NCI-H1436 treated with DMSO at 0.1 percent for 48 hours (cell line): ENCODE results near the gene MFF.

Experiments
- DNase-seq: peaks from one replicate; lab custom pipeline; 2025; lab: John Stamatoyannopoulos, UW

Gene MFF

GRCh38 chr2:227324995-227325838 lies at the start of gene MFF:
Gene MFF (plus strand): TSS chr2:227325251. CDS start chr2:227330666, 5,415 bp downstream.
- peak; percentile 51 for DNase-seq

- DNase-seq, result no peak
Observed at GRCh38 chr2:227280895-227281294, 44.2 kb upstream of the MFF start.

GRCh38 chr2:227285741-227286236 lies 39.3 kb upstream of the MFF start:
- no peak for DNase-seq

- no peak for DNase-seq
Observed at GRCh38 chr2:227287771-227288170, 37.3 kb upstream of the MFF start.

GRCh38 chr2:227292314-227292713 lies 32.7 kb upstream of the MFF start:
- DNase-seq, result no peak

- no peak for DNase-seq
Observed at GRCh38 chr2:227293531-227293930, 31.5 kb upstream of the MFF start.

GRCh38 chr2:227295806-227296205 lies 29.2 kb upstream of the MFF start:
- DNase-seq, result no peak

- no peak for DNase-seq
Observed at GRCh38 chr2:227296671-227297405, 28.2 kb upstream of the MFF start.

- no peak for DNase-seq
Observed at GRCh38 chr2:227301523-227301922, 23.5 kb upstream of the MFF start.

- no peak for DNase-seq
Observed at GRCh38 chr2:227308784-227309183, 16.3 kb upstream of the MFF start.

- no peak for DNase-seq
Observed at GRCh38 chr2:227310756-227311110, 14.3 kb upstream of the MFF start.

- no peak for DNase-seq
Observed at GRCh38 chr2:227311861-227312506, 13.1 kb upstream of the MFF start.

GRCh38 chr2:227312579-227312978 lies 12.5 kb upstream of the MFF start:
- DNase-seq, result no peak

GRCh38 chr2:227313310-227313709 lies 11.7 kb upstream of the MFF start:
- no peak for DNase-seq

GRCh38 chr2:227317834-227318233 lies 7.2 kb upstream of the MFF start:
- no peak for DNase-seq

GRCh38 chr2:227320305-227321094 lies 4.6 kb upstream of the MFF start:
- DNase-seq, result no peak

- DNase-seq, result no peak
Observed at GRCh38 chr2:227322530-227323205, 2.4 kb upstream of the MFF start.

GRCh38 chr2:227323818-227324217 lies 1.2 kb upstream of the MFF start:
- no peak for DNase-seq

- DNase-seq, result no peak
Observed at GRCh38 chr2:227324642-227324994, 433 bp upstream of the MFF start.

- no peak for DNase-seq
Observed at GRCh38 chr2:227325839-227326195, 766 bp downstream of the MFF start.

GRCh38 chr2:227326783-227327182 lies 1.7 kb downstream of the MFF start:
- DNase-seq, result no peak

GRCh38 chr2:227335713-227336112 lies 10.7 kb downstream of the MFF start:
- no peak for DNase-seq
